H1 (cell line): ENCODE measurements around the gene COMP. TPM values are rescaled to one million over a fixed set of nuclear protein-coding genes. Genes with fewer than 3 reads are reported as not detected.

ENCODE experiments used
- CTCF ChIA-PET: fragments of 300-600 bp; sonication (Branson Sonifier 250); formaldehyde crosslinking; loops from one replicate; lab custom pipeline; 2021; ENCODE audit not compliant: partially characterized antibody; lab: Charles Lee
- POLR2A ChIA-PET: fragments of 300-600 bp; sonication (Branson Sonifier 250); formaldehyde crosslinking; loops from one replicate; lab custom pipeline; 2021; ENCODE audit warnings: inconsistent platforms; ENCODE audit not compliant: partially characterized antibody; lab: Charles Lee
- DNase-seq, 2 experiments: peaks; one replicate each; pipeline versions ENCODE4 v3.0.0 to v3.0.0-alpha.2; 2010 to 2022; ENCODE audit warnings: low spot score in 2 of 2, low read depth in 1 of 2, mixed read lengths in 1 of 2
- FAIRE-seq: peaks from 2 replicates; lab custom pipeline; 2011; peaks lifted over from hg19 to GRCh38; lab: Jason Lieb, UNC
- H2AFZ ChIP-seq: 2 replicates; pipeline ENCODE4 v1.8.1; 2012; ENCODE audit warnings: low read length, inconsistent platforms
- H2AK5ac ChIP-seq: 2 replicates; pipeline ENCODE4 v1.6.1; 2013; ENCODE audit warnings: low read depth, low read length
- H2BK120ac ChIP-seq: replicated peaks from 2 replicates; pipeline ENCODE3; 2013; ENCODE audit warnings: low read depth, low read length, inconsistent platforms
- H2BK12ac ChIP-seq: 2 replicates; pipeline ENCODE4 v1.6.1; 2013; ENCODE audit warnings: low read depth, low read length
- H2BK15ac ChIP-seq: 2 replicates; pipeline ENCODE4 v1.6.1; 2013; ENCODE audit warnings: low read length
- H2BK20ac ChIP-seq: 2 replicates; pipeline ENCODE4 v1.6.1; 2013; ENCODE audit warnings: low read length
- H2BK5ac ChIP-seq: 2 replicates; pipeline ENCODE4 v1.6.1; 2013; ENCODE audit warnings: low read depth, low read length
- H3K14ac ChIP-seq: 2 replicates; pipeline ENCODE4 v1.6.1; 2013; ENCODE audit warnings: inconsistent platforms; ENCODE audit not compliant: insufficient read length
- H3K18ac ChIP-seq: 2 replicates; pipeline ENCODE4 v1.6.1; 2013; ENCODE audit warnings: low read length; ENCODE audit errors: extremely low read depth
- H3K23ac ChIP-seq: 2 replicates; pipeline ENCODE4 v1.6.1; 2013; ENCODE audit warnings: inconsistent platforms; ENCODE audit not compliant: insufficient read length
- H3K23me2 ChIP-seq: 2 replicates; pipeline ENCODE4 v1.6.1; 2013; ENCODE audit warnings: low read depth, low read length
- H3K27ac ChIP-seq: 2 replicates; pipeline ENCODE4 v1.6.1; 2011; ENCODE audit warnings: low read depth, low read length, inconsistent platforms
- H3K27me3 ChIP-seq, 4 experiments: replicated peaks in 1 of 4; 1 replicate in 1 of 4; 2 replicates in 3 of 4; pipeline versions ENCODE4 v1.6.1 to v1.8.1; 2011 to 2013; ENCODE audit warnings: low read length in 3 of 4, mild to moderate bottlenecking in 3 of 4, inconsistent platforms in 2 of 4, mixed read lengths in 2 of 4, moderate library complexity in 1 of 4; ENCODE audit not compliant: control insufficient read depth in 3 of 4, insufficient read depth in 3 of 4; ENCODE audit errors: extremely low read depth in 1 of 4
- H3K36me3 ChIP-seq, 4 experiments: 2 replicates each; pipeline versions ENCODE4 v1.6.1 to v1.8.1; 2011 to 2013; ENCODE audit warnings: mild to moderate bottlenecking in 4 of 4, low read length in 3 of 4, moderate library complexity in 2 of 4, control low read depth in 1 of 4, inconsistent platforms in 1 of 4; ENCODE audit not compliant: insufficient read depth in 4 of 4, control insufficient read depth in 2 of 4
- H3K4ac ChIP-seq: replicated peaks from 2 replicates; pipeline ENCODE3; 2013; ENCODE audit warnings: low read length, low read depth, mixed read lengths, inconsistent platforms; ENCODE audit not compliant: insufficient read length
- H3K4me1 ChIP-seq, 4 experiments: replicated peaks in 1 of 4; 1 replicate in 1 of 4; 2 replicates in 3 of 4; pipeline versions ENCODE4 v1.6.1 to v1.8.1; 2011 to 2013; ENCODE audit warnings: low read length in 3 of 4, inconsistent platforms in 2 of 4, mixed read lengths in 1 of 4; ENCODE audit not compliant: insufficient read depth in 4 of 4, control insufficient read depth in 3 of 4
- H3K4me2 ChIP-seq, 2 experiments: 2 replicates each; pipeline versions ENCODE4 v1.6.1 to v1.8.1; 2011 to 2013; ENCODE audit warnings: low read depth in 2 of 2, low read length in 2 of 2, control low read depth in 1 of 2, inconsistent platforms in 1 of 2, mild to moderate bottlenecking in 1 of 2; ENCODE audit not compliant: insufficient read depth in 1 of 2
- H3K4me3 ChIP-seq, 4 experiments: fragments of 200-600, 300-600 bp in 1 of 4; sonication (generic), shearing (Covaris generic), sonication (Bioruptor Twin) in 1 of 4; 2 replicates each; pipeline versions ENCODE4 v1.5.1 to v1.8.1; 2011 to 2016; ENCODE audit warnings: low read length in 4 of 4, low read depth in 3 of 4, control low read depth in 2 of 4, inconsistent platforms in 2 of 4, mild to moderate bottlenecking in 2 of 4, mixed read lengths in 1 of 4, moderate library complexity in 1 of 4; ENCODE audit not compliant: insufficient read depth in 2 of 4; ENCODE audit errors: extremely low read depth in 1 of 4
- H3K56ac ChIP-seq: replicated peaks from 2 replicates; pipeline ENCODE3; 2013; ENCODE audit warnings: low read depth, mild to moderate bottlenecking, mixed read lengths, low read length, inconsistent platforms; ENCODE audit not compliant: insufficient read length
- H3K79me1 ChIP-seq: 2 replicates; pipeline ENCODE4 v1.6.1; 2013; ENCODE audit warnings: low read depth, low read length, control low read depth
- H3K79me2 ChIP-seq, 2 experiments: 2 replicates each; pipeline versions ENCODE4 v1.6.1 to v1.8.1; 2012 to 2013; ENCODE audit warnings: low read length in 2 of 2, mild to moderate bottlenecking in 2 of 2, inconsistent platforms in 1 of 2; ENCODE audit not compliant: insufficient read depth in 2 of 2, control insufficient read depth in 1 of 2
- H3K9ac ChIP-seq, 4 experiments: replicated peaks in 1 of 4; 1 replicate in 1 of 4; 2 replicates in 3 of 4; pipeline versions ENCODE4 v1.6.1 to v1.8.1; 2011 to 2013; ENCODE audit warnings: low read depth in 3 of 4, low read length in 3 of 4, control low read depth in 2 of 4, mild to moderate bottlenecking in 2 of 4, moderate library complexity in 2 of 4, inconsistent platforms in 1 of 4; ENCODE audit errors: extremely low read depth in 1 of 4
- H3K9me3 ChIP-seq, 2 experiments: 2 replicates each; pipeline versions ENCODE4 v1.6.1 to v1.8.1; 2012 to 2013; ENCODE audit warnings: mild to moderate bottlenecking in 2 of 2, moderate library complexity in 2 of 2, control low read depth in 1 of 2, inconsistent platforms in 1 of 2, low read depth in 1 of 2, low read length in 1 of 2, mixed read lengths in 1 of 2; ENCODE audit not compliant: insufficient read depth in 2 of 2
- H4K20me1 ChIP-seq, 2 experiments: replicated peaks in 1 of 2; 2 replicates each; pipeline versions ENCODE3 to v1.8.1; 2011 to 2013; ENCODE audit warnings: inconsistent platforms in 2 of 2, low read length in 2 of 2, mild to moderate bottlenecking in 1 of 2; ENCODE audit not compliant: insufficient read depth in 2 of 2, control insufficient read depth in 1 of 2
- H4K5ac ChIP-seq: 2 replicates; pipeline ENCODE4 v1.6.1; 2013; ENCODE audit warnings: low read length, low read depth, mixed read lengths, inconsistent platforms; ENCODE audit not compliant: insufficient read length
- H4K8ac ChIP-seq: 2 replicates; pipeline ENCODE4 v1.8.0; 2013; ENCODE audit warnings: mild to moderate bottlenecking, moderate library complexity, low read length, inconsistent platforms; ENCODE audit not compliant: insufficient read depth; ENCODE audit errors: extremely low read depth
- H4K91ac ChIP-seq: replicated peaks from 2 replicates; pipeline ENCODE3; 2013; ENCODE audit warnings: low read length, mixed read lengths, inconsistent platforms; ENCODE audit not compliant: insufficient read length
- CHD1 ChIP-seq: IDR thresholded peaks from 2 replicates; pipeline ENCODE4 v1.6.1; 2012; ENCODE audit warnings: low read depth, low read length, improper control_type of control experiment
- EGR1 ChIP-seq: IDR thresholded peaks from 2 replicates; pipeline ENCODE4 v1.6.1; 2011; ENCODE audit warnings: low read depth, low read length, borderline replicate concordance
- HDAC6 ChIP-seq: IDR thresholded peaks from one replicate; pipeline ENCODE4 v1.7.1; 2012; ENCODE audit warnings: low read depth, mild to moderate bottlenecking, inconsistent platforms, low read length, moderate library complexity
- PHF8 ChIP-seq: fragments of 200-600 bp; sonication (generic); conservative IDR thresholded peaks from 2 replicates; pipeline ENCODE4 v1.7.1; 2012; ENCODE audit warnings: low read depth, mild to moderate bottlenecking, inconsistent platforms, low read length, moderate library complexity
- RNF2 ChIP-seq: fragments of 200-900, 300-1000 bp; sonication (generic); IDR thresholded peaks from 2 replicates; pipeline ENCODE4 v1.7.1; 2016; ENCODE audit warnings: borderline replicate concordance, low read depth, mild to moderate bottlenecking, antibody characterized with exemption, low read length; ENCODE audit not compliant: poor library complexity, severe bottlenecking; ENCODE audit errors: missing control alignments
- SP4 ChIP-seq: IDR thresholded peaks from 2 replicates; pipeline ENCODE4 v1.6.1; 2012; ENCODE audit warnings: low read length, inconsistent platforms
- SUZ12 ChIP-seq: fragments of 200-600 bp; sonication (generic); IDR thresholded peaks from 2 replicates; pipeline ENCODE4 v1.6.1; 2012; ENCODE audit warnings: mild to moderate bottlenecking, inconsistent platforms, low read length, moderate library complexity, mixed read lengths
- TAF7 ChIP-seq: optimal IDR thresholded peaks from 2 replicates; pipeline ENCODE3; 2011; ENCODE audit warnings: low read depth, mild to moderate bottlenecking, inconsistent platforms, low read length, moderate library complexity, borderline replicate concordance
- WGBS, 2 experiments: shearing (Covaris generic) in 1 of 2; methylation state at CpG; one replicate each; pipeline versions ENCODE4 v1.1.6 to v1.1.7; 2013 to 2015; ENCODE audit warnings: low lambda C conversion rate in 2 of 2, mixed read lengths in 2 of 2, inconsistent platforms in 1 of 2, low coverage in 1 of 2, missing lambda C conversion rate in 1 of 2; ENCODE audit not compliant: insufficient replicate concordance in 2 of 2, insufficient coverage in 1 of 2, insufficient read length in 1 of 2; ENCODE audit errors: extremely low coverage in 1 of 2, missing lambda C conversion rate in 1 of 2; 5-methylcytosine and 5-hydroxymethylcytosine counted together
- polyA plus RNA-seq, 7 experiments: library from polyadenylated mRNA; depleted of rRNA in 3 of 7; stranded (reverse) in 5 of 7; unstranded in 2 of 7; fragments of >200 nt in 5 of 7; fragments of 200-250 nt in 2 of 7; gene quantifications; 1 replicate in 5 of 7; 2 replicates in 1 of 7; 4 replicates in 1 of 7; pipeline versions ENCODE4 v1.2.1 to v1.2.3, GENCODE V29; 2011 to 2013; ENCODE audit warnings: missing spikeins in 2 of 7, mixed read lengths in 2 of 7
- total RNA-seq: library from RNA; stranded (reverse); fragmentation: NEBNext Ultra II Directional; extraction: Animal tissue kit (Norgen Biotek cat#: 25700); gene quantifications from 2 replicates; pipeline ENCODE4 v1.2.1, GENCODE V29; 2021
- TF ChIP-seq, protein P1 (sequence below): IDR thresholded peaks from 2 replicates; pipeline ENCODE4 v1.6.1; 2012; ENCODE audit warnings: inconsistent platforms

COMP gene
- total and polyA plus RNA-seq, 2 of the 8 experiments (the other 6 are each of a cell fraction or from before 2014, with no cell fraction given), result 0.17 TPM

- 64% methylated on average over 5 of the region's 5 CpGs; no CpG with 5 or more reads in 1 of the 2 experiments for WGBS, 2 experiments
- Histone ChIP-seq H3K56ac (no peak overlapping the region), H3K18ac (no peak overlapping the region), H3K27ac (no peak overlapping the region), H3K23ac (no peak overlapping the region), H2AK5ac (0 out of 2 replicates have a peak overlapping the region, but pooled peaks have one; percentile 13), H3K14ac (no peak overlapping the region), H3K9ac (no peak overlapping the region), H2BK12ac (0 out of 2 replicates have a peak overlapping the region, but pooled peaks have one; percentile 14), H2BK15ac (no peak overlapping the region), H3K23me2 (peaks cover 14% of the 10 kb centered on the region; the same call in 1 of the 2 replicates), H3K27me3 (peaks cover 49 to 81% (median 73%) of the 10 kb centered on the region in 4 experiments), H2BK120ac (no peak overlapping the region), H3K4me1 (peaks cover 0 to 20% (median 7%) of the 10 kb centered on the region in 4 experiments; a peak in 5 of 7 replicates)
- CTCF ChIA-PET, result interaction anchor here (0.6 to 1.8 kb wide), 6 partner anchors 14 to 315 kb away, joined by 3 to 6 read pairs (median 3); no protein-coding TSS in a partner anchor
- DNase-seq, result no peak
- no peak for TF ChIP-seq RNF2
- no peak for TF ChIP-seq SUZ12
- TF ChIP-seq CHD1, result no peak
- TF ChIP-seq, protein P1, sequence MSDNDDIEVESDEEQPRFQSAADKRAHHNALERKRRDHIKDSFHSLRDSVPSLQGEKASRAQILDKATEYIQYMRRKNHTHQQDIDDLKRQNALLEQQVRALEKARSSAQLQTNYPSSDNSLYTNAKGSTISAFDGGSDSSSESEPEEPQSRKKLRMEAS, result no peak
- no peak for TF ChIP-seq HDAC6
- no peak for TF ChIP-seq TAF7
- TF ChIP-seq PHF8, result no peak
- TF ChIP-seq EGR1, result no peak
- no peak for TF ChIP-seq SP4
- TF ChIP-seq, all 59 proteins: peak for 0
- FAIRE-seq, result no peak
- POLR2A ChIA-PET, result interaction anchor here (0.7 kb wide), 1 partner anchor 8 kb away, joined by 3 read pairs; no protein-coding TSS in a partner anchor
- H3K79me2 ChIP-seq, result no peaks in the 10 kb centered on the region
- no peak overlapping the region for H2BK5ac ChIP-seq
- no peak overlapping the region for H4K5ac ChIP-seq
- no peak overlapping the region for H3K4ac ChIP-seq
- H3K36me3 ChIP-seq, result peaks cover 0 to 7% (median 0%) of the 10 kb centered on the region in 4 experiments; a peak in 1 of 8 replicates
- H2AFZ ChIP-seq, result no peak overlapping the region
- H2BK20ac ChIP-seq, result no peak overlapping the region
- no peaks in the 10 kb centered on the region for H3K79me1 ChIP-seq
- H4K20me1 ChIP-seq, result peaks cover 2 to 15% of the 10 kb centered on the region in 2 experiments
- H3K4me3 ChIP-seq, result no peak overlapping the region
- H4K91ac ChIP-seq, result no peak overlapping the region
- no peak overlapping the region for H4K8ac ChIP-seq
- no peaks in the 10 kb centered on the region; a peak in 1 of 4 replicates for H3K9me3 ChIP-seq
- no peak overlapping the region for H3K4me2 ChIP-seq
These were observed 2.9 kb upstream of the COMP start for GRCh38 chr19:18794029-18794313.
